Upper lobe of left lung (tissue), 6 donors: ENCODE results near the gene C19orf47. TPM values are rescaled to one million over a fixed set of nuclear protein-coding genes. Genes with fewer than 3 reads are reported as not detected.
"Not testable (repeated sequence)": the region's sequence is repeated elsewhere in the genome, so short reads cannot be mapped to it uniquely, and the experiment has no call there.

Source experiments
- ATAC-seq, 2 donors: fragments of 200-7000 bp; cut with Tn5 transposase; one replicate each; pipeline ENCODE4 v1.9.1; 2022; ENCODE audit warnings: mild to moderate bottlenecking in 2 of 2, moderate library complexity in 2 of 2; ENCODE audit not compliant: low FRiP score in 2 of 2
- DNase-seq, 2 donors: peaks; one replicate each; pipeline ENCODE4 v3.0.0-alpha.2; 2019 to 2020
- H3K27ac ChIP-seq, 4 donors: fragments of 200-600 bp; sonication (generic); one replicate each; pipeline ENCODE4 v1.5.1; 2016 to 2019
- H3K27me3 ChIP-seq, 4 donors: fragments of 200-600 bp; sonication (generic); one replicate each; pipeline ENCODE4 v1.5.1; 2017 to 2019
- H3K36me3 ChIP-seq, 4 donors: fragments of 200-600 bp; sonication (generic); one replicate each; pipeline ENCODE4 v1.5.1; 2016 to 2019
- H3K4me1 ChIP-seq, 4 donors: fragments of 200-600 bp; sonication (generic); one replicate each; pipeline ENCODE4 v1.5.1; 2018 to 2019
- H3K4me3 ChIP-seq, 4 donors: fragments of 200-600 bp; sonication (generic); one replicate each; pipeline ENCODE4 v1.5.1; 2017 to 2019; ENCODE audit warnings: mild to moderate bottlenecking in 2 of 4, moderate library complexity in 1 of 4
- H3K9me3 ChIP-seq, 4 donors: fragments of 200-600 bp; sonication (generic); one replicate each; pipeline ENCODE4 v1.5.1; 2018 to 2019
- CTCF ChIP-seq, 6 experiments: fragments of 450-650 bp in 4 of 6; fragments of 200-600 bp in 2 of 6; sonication (generic) in 2 of 6; IDR thresholded peaks; one replicate each; pipeline ENCODE4 v1.5.1; 2016 to 2019; ENCODE audit warnings: antibody characterized with exemption in 6 of 6
- EP300 ChIP-seq, 4 donors: sonication (generic); formaldehyde crosslinking; IDR thresholded peaks; one replicate each; pipeline ENCODE4 v1.5.1; 2017; ENCODE audit warnings: antibody characterized with exemption in 4 of 4, control low read depth in 2 of 4
- POLR2A ChIP-seq, 4 donors: fragments of 450-650 bp; IDR thresholded peaks; one replicate each; pipeline ENCODE4 v1.5.1; 2016 to 2017; ENCODE audit warnings: antibody characterized with exemption in 4 of 4, mild to moderate bottlenecking in 2 of 4
- POLR2AphosphoS5 ChIP-seq, 2 donors: sonication (generic); formaldehyde crosslinking; IDR thresholded peaks; one replicate each; pipeline ENCODE4 v1.5.1; 2017; ENCODE audit warnings: antibody characterized with exemption in 2 of 2
- WGBS, 2 donors: methylation state at CpG; one replicate each; pipeline ENCODE4 v1.1.5; 2017 to 2018; 5-methylcytosine and 5-hydroxymethylcytosine counted together
- total RNA-seq, 6 donors: library from RNA; depleted of rRNA in 4 of 6; stranded (reverse); fragments of >200 nt in 4 of 6; gene quantifications; one replicate each; pipeline versions ENCODE4 v1.1.0 to v1.2.1, GENCODE V29; 2016 to 2021
- donor health status: DM: no; HTN: no; CAD: no; lungs with moderate emphysema.
- donor health status: DM: no; HTN: yes; CAD: no; lungs with severe emphysema.

Gene C19orf47
- total RNA-seq, 6 donors from 2014 or later = 12.6 to 59.7 (median 16.4) TPM

- ATAC-seq (no peak), DNase-seq (no peak)
- peaks cover 0 to 13% (median 6%) of the 10 kb centered on the region in 4 donors for H3K4me1 ChIP-seq
- no peak overlapping the region for H3K4me3 ChIP-seq
- H3K27ac ChIP-seq = no peak overlapping the region
- 79 to 97% methylated on average over 2 of the region's 2 CpGs for WGBS, 2 donors
- peaks cover 13 to 40% (median 27%) of the 10 kb centered on the region in 4 donors for H3K36me3 ChIP-seq
- no peaks in the 10 kb centered on the region for H3K27me3 ChIP-seq
- no peak for TF ChIP-seq CTCF (IDR thresholded peaks at IDR 0.05)
- TF ChIP-seq POLR2A (IDR thresholded peaks at IDR 0.05) = no peak
- H3K9me3 ChIP-seq = no peaks in the 10 kb centered on the region
Observed at GRCh38 chr19:40337107-40337506, 11.1 kb downstream of the C19orf47 start.

GRCh38 chr19:40336601-40336900 is 11.6 kb downstream of the C19orf47 start:
- DNase-seq = no peak
- TF ChIP-seq POLR2AphosphoS5 (IDR thresholded peaks at IDR 0.05) = no peak
- no peak for TF ChIP-seq POLR2A (IDR thresholded peaks at IDR 0.05)
- TF ChIP-seq EP300 (IDR thresholded peaks at IDR 0.05) = no peak
- TF ChIP-seq CTCF (IDR thresholded peaks at IDR 0.05) = no peak
- H3K27me3 ChIP-seq = no peaks in the 10 kb centered on the region
- H3K36me3 ChIP-seq = peaks cover 15 to 45% (median 32%) of the 10 kb centered on the region in 4 donors
- H3K4me1 ChIP-seq = peaks cover 0 to 10% (median 2%) of the 10 kb centered on the region in 4 donors
- ATAC-seq = no peak
- WGBS, 2 donors = 93 to 100% methylated on average over 2 of the region's 2 CpGs
- no peak overlapping the region for H3K27ac ChIP-seq
- no peaks in the 10 kb centered on the region for H3K9me3 ChIP-seq
- no peak overlapping the region for H3K4me3 ChIP-seq

GRCh38 chr19:40335855-40336600 is 12.2 kb downstream of the C19orf47 start:
- ATAC-seq (no peak), DNase-seq (no peak)
- WGBS, 2 donors = 95 to 98% methylated on average over 15 of the region's 15 CpGs

GRCh38 chr19:40335101-40335500 is 13.1 kb downstream of the C19orf47 start:
- H3K27me3 ChIP-seq = no peaks in the 10 kb centered on the region
- ATAC-seq (no peak), DNase-seq (no peak)
- H3K9me3 ChIP-seq = no peaks in the 10 kb centered on the region
- H3K4me1 ChIP-seq = peaks cover 0 to 9% (median 0%) of the 10 kb centered on the region in 4 donors
- peaks cover 20 to 58% (median 42%) of the 10 kb centered on the region in 4 donors for H3K36me3 ChIP-seq
- no peak overlapping the region for H3K4me3 ChIP-seq
- H3K27ac ChIP-seq = no peak overlapping the region
- TF ChIP-seq EP300 (IDR thresholded peaks at IDR 0.05) (no peak), POLR2AphosphoS5 (IDR thresholded peaks at IDR 0.05) (no peak), POLR2A (IDR thresholded peaks at IDR 0.05) (no peak), CTCF (IDR thresholded peaks at IDR 0.05) (no peak)

More at GRCh38 chr19:40335855-40336600, 12.2 kb downstream of the C19orf47 start:
- no peak for TF ChIP-seq CTCF (IDR thresholded peaks at IDR 0.05)
- no peak for TF ChIP-seq POLR2A (IDR thresholded peaks at IDR 0.05)
- TF ChIP-seq POLR2AphosphoS5 (IDR thresholded peaks at IDR 0.05) = no peak
- TF ChIP-seq EP300 (IDR thresholded peaks at IDR 0.05) = no peak
- Histone ChIP-seq H3K4me1 (peaks cover 0 to 8% (median 0%) of the 10 kb centered on the region in 4 donors), H3K4me3 (no peak overlapping the region), H3K36me3 (peaks cover 20 to 51% (median 37%) of the 10 kb centered on the region in 4 donors), H3K27me3 (no peaks in the 10 kb centered on the region), H3K27ac (no peak overlapping the region), H3K9me3 (no peaks in the 10 kb centered on the region)

- DNase-seq, ATAC-seq, H3K27ac ChIP-seq, H3K4me3 ChIP-seq, H3K4me1 ChIP-seq, H3K27me3 ChIP-seq, H3K9me3 ChIP-seq: not testable (repeated sequence)
- peaks cover 20 to 79% (median 51%) of the 10 kb centered on the region in 4 donors for H3K36me3 ChIP-seq
- 98 to 99% methylated on average over 6 of the region's 6 CpGs for WGBS, 2 donors
Observed at GRCh38 chr19:40333083-40333482, 15.1 kb downstream of the C19orf47 start.
